ENCODE data around the gene MRPS30.
"Not testable (repeated sequence)": the region's sequence is repeated elsewhere in the genome, so short reads cannot be mapped to it uniquely, and the experiment has no call there.

Gene MRPS30

DNA sequence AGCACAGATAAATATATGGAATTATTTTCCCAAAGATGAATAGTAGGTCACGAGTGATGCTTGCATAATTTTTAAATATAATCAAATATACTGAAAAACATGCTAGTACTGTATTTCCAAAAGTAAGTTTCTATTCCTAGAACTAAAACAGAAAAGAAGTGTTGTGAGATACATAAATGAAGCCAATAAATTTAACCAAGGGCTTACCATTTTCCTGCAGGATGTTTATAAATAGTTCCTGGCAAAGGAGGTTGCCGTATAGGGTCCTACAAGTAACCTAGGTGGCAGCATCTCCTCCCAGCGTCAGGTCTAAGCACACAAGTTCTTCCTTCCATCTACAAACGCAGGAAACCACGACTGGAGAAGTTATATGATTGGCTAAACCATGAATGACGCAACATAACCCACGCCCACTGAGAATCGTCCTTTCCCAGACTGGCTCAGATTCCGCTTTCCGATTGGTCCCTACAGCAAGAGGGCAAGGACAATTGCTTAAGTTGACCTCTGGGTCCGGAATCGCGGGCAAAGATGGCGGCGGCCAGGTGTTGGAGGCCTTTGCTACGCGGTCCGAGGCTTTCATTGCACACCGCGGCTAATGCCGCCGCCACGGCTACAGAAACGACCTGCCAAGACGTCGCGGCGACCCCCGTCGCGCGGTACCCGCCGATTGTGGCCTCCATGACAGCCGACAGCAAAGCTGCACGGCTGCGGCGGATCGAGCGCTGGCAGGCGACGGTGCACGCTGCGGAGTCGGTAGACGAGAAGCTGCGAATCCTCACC, at the start of gene MRPS30:
TSS of gene MRPS30 (plus strand) at position 513 of the 780 bp plus-strand sequence. CDS start at position 529, 16 bp downstream.
- Histone ChIP-seq H3K4me1 (ENCODE audit: control insufficient read depth, insufficient read depth, low read length) (peaks cover 25% of the 10 kb centered on the region), H3K9me3 (ENCODE audit: control insufficient read depth, low read length) (no peaks in the 10 kb centered on the region), H3K4me3 (ENCODE audit: low read length) (peak within 1 kb of the TSS; percentile 93), H3K27me3 (replicated peaks; ENCODE audit: control insufficient read depth, insufficient read depth, low read length) (no peaks in the 10 kb centered on the region), H3K36me3 (ENCODE audit: control insufficient read depth, insufficient read depth, low read length, severe bottlenecking) (peaks cover 26% of the 10 kb centered on the region), H3K9ac (ENCODE audit: low read length) (peak within 1 kb of the TSS; percentile 91)
- peak; percentile 99 for DNase-seq (ENCODE audit: low read depth)

DNA sequence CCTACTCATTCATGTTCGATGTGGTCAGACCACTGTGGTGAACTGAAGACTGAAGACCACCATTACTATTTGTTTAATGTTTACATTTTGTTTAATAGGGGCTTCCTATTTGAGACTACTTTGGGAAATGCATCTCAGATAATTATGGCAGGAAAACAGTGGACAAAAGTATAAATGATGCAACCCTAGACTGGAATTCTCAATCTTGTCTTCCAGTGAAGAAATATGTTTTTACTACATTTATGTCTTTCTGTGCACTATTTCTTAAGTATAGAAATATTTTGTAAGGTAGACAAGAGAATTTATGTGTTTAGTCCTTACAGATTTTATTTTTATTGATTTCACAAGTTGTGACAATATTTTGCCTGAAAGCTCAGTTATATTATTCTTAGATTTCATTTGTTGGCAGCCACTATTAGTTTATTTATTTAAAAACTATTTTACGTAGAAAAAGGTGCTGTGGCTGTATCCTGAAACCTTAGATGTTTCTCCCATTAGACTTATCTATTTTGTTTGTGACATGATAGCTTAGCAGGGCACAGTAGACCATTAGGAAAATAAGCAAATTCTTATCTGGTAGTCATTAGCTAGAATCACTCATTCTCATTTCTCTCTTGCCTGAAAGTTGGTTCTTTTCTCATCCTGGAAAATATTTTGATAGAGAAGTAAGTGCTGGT, 39.4 kb upstream of the MRPS30 start:
- peaks cover 36% of the 10 kb centered on the region for H3K4me1 ChIP-seq (ENCODE audit: control insufficient read depth, insufficient read depth, low read length)
- no peaks in the 10 kb centered on the region for H3K27me3 ChIP-seq (replicated peaks; ENCODE audit: control insufficient read depth, insufficient read depth, low read length)
- H3K9ac ChIP-seq (ENCODE audit: low read length), result no peak overlapping the region
- DNase-seq (ENCODE audit: low read depth), result no peak
- H3K9me3 ChIP-seq (ENCODE audit: control insufficient read depth, low read length), result no peaks in the 10 kb centered on the region
- no peaks in the 10 kb centered on the region for H3K36me3 ChIP-seq (ENCODE audit: control insufficient read depth, insufficient read depth, low read length, severe bottlenecking)
- no peak overlapping the region for H3K4me3 ChIP-seq (ENCODE audit: low read length)

DNA sequence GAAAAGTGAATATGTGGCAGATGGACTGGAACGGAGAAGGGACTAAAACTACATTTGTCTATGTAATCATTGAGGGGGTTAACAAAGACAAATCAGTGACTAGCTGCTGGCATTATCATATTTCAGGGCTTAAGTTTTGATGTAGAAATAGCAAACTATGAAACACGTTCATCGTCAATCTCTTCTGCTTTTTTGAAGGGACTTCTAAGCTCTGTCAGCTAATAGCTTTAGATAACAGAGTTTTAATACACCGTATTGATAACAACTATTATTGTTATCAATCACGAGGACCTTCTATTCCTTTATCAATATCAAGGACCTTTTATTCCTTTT, 38.9 kb upstream of the MRPS30 start:
- H3K36me3 ChIP-seq (ENCODE audit: control insufficient read depth, insufficient read depth, low read length, severe bottlenecking), result no peaks in the 10 kb centered on the region
- H3K9ac ChIP-seq (ENCODE audit: low read length), result no peak overlapping the region
- no peaks in the 10 kb centered on the region for H3K27me3 ChIP-seq (replicated peaks; ENCODE audit: control insufficient read depth, insufficient read depth, low read length)
- no peaks in the 10 kb centered on the region for H3K9me3 ChIP-seq (ENCODE audit: control insufficient read depth, low read length)
- DNase-seq (ENCODE audit: low read depth), result no peak
- H3K4me1 ChIP-seq (ENCODE audit: control insufficient read depth, insufficient read depth, low read length), result peaks cover 36% of the 10 kb centered on the region
- no peak overlapping the region for H3K4me3 ChIP-seq (ENCODE audit: low read length)

DNA sequence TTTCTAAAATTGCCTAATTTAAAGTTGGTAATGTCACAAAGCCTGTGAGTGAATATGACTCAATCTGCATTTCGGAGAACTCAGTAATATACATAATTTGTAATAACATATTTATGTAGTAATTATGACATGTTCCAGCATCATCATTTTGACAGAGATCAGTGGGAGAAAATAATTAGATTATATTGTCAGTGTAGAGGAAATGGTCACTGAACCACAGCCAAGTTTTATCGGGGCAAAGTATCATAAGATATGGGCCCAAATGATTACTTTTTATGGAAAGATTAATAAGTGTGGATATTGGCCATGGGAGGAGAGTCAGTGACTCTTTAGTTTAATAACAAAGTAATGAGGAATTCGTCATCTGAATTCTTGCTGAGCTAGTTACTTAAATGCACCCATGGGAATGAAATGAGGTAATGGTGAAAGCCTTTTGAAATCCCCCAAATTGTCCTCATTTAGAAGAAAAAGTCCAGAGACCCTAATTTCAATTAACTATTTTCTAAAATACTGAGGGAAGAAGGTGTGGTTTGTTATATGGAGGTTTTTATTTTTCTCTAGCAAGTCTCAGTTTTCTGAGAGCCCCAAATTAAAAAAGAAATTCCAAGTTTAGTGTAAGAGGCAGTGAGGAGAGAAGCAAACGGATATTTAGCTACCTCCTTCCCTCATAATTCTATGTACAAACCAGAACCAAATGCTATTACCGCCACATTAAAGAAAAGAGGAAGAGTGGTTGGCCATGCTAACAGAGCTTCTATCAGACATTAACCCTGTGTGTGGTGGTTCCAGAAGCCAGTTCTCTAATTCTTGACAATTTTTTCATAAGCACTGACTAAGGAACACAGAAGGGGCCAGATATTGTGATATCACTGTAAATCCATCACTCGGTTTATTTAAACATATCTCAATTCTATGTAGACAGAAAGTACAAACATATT, 37.7 kb upstream of the MRPS30 start:
- no peaks in the 10 kb centered on the region for H3K36me3 ChIP-seq (ENCODE audit: control insufficient read depth, insufficient read depth, low read length, severe bottlenecking)

DNA sequence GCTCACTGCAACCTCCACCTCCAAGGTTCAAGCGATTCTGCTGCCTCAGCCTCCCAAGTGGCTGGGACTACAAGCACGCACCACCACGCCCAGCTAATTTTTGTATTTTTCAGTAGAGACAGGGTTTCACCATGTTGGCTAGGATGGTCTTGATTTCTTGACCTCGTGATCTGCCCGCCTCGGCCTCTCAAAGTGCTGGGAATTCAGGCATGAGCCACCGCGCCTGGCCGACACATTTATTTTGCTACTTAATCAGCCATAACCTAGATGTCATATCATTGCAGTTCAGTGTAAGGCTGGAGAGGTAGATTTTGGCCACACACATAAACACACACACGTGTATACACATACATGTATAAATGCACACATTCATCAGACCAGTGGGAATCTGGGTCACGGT, 36.4 kb upstream of the MRPS30 start:
- H3K4me1 ChIP-seq (ENCODE audit: control insufficient read depth, insufficient read depth, low read length), result peaks cover 36% of the 10 kb centered on the region
- H3K9me3 ChIP-seq (ENCODE audit: control insufficient read depth, low read length); H3K9ac ChIP-seq (ENCODE audit: low read length); H3K4me3 ChIP-seq (ENCODE audit: low read length); H3K27me3 ChIP-seq (replicated peaks; ENCODE audit: control insufficient read depth, insufficient read depth, low read length); H3K36me3 ChIP-seq (ENCODE audit: control insufficient read depth, insufficient read depth, low read length, severe bottlenecking); DNase-seq (ENCODE audit: low read depth): not testable (repeated sequence)

More for the DNA sequence above, 37.7 kb upstream of the MRPS30 start:
- no peaks in the 10 kb centered on the region for H3K27me3 ChIP-seq (replicated peaks; ENCODE audit: control insufficient read depth, insufficient read depth, low read length)
- peak overlapping the region; percentile 35 for H3K4me3 ChIP-seq (ENCODE audit: low read length)
- no peak overlapping the region for H3K9ac ChIP-seq (ENCODE audit: low read length)
- DNase-seq (ENCODE audit: low read depth), result no peak
- peaks cover 36% of the 10 kb centered on the region for H3K4me1 ChIP-seq (ENCODE audit: control insufficient read depth, insufficient read depth, low read length)
- H3K9me3 ChIP-seq (ENCODE audit: control insufficient read depth, low read length), result no peaks in the 10 kb centered on the region

DNA sequence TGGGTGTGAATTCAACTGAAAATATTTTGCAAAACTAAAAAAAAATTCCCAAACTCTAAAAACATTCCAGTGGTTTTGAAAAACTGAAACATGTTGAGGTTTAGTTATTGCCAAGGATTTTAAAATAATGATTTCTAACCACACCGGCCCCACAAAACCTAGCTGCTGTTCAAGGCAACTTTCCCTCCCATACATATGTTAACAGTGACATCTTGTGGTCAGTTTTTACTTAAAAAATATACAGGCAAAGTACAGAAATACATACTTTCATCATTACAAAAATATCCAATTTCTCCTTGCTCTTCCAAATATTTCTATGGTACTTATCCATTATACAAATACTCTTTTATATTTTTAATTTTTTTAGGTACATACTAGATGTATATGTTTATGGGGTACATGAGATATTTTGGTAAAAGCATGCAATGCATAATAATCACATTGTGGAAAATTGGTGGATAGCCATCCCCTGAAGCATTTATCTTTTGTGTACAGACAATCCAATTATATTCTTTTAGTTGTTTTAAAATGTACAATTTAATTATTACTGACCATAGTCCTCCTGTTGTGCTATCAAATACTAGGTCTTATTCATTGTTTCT, 34.4 kb upstream of the MRPS30 start:
- no peaks in the 10 kb centered on the region for H3K27me3 ChIP-seq (replicated peaks; ENCODE audit: control insufficient read depth, insufficient read depth, low read length)
- no peaks in the 10 kb centered on the region for H3K36me3 ChIP-seq (ENCODE audit: control insufficient read depth, insufficient read depth, low read length, severe bottlenecking)
- no peaks in the 10 kb centered on the region for H3K9me3 ChIP-seq (ENCODE audit: control insufficient read depth, low read length)
- peak overlapping the region; percentile 51 for H3K4me3 ChIP-seq (ENCODE audit: low read length)
- H3K4me1 ChIP-seq (ENCODE audit: control insufficient read depth, insufficient read depth, low read length), result peaks cover 31% of the 10 kb centered on the region
- peak; percentile 88 for DNase-seq (ENCODE audit: low read depth)
- peak overlapping the region; percentile 56 for H3K9ac ChIP-seq (ENCODE audit: low read length)

DNA sequence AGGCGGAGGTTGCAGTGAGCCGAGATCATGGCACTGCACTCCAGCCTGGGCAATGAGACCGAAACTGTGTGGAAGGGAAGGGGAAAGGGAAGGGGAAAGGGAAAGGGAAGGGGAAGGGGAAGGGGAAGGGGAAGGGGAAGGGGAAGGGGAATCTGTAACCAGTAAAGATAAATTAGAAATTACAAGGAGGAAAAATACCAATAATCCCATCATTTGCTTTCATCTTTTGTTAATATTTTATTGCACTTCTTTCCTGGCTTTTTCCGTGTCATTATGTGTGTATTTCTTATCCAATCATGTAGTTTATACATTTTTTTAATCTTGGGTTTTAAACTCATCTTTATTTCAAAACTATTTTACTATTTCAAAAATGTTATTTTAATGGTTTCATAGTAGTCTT, 29.6 kb upstream of the MRPS30 start:
- Histone ChIP-seq H3K4me1 (ENCODE audit: control insufficient read depth, insufficient read depth, low read length) (no peaks in the 10 kb centered on the region), H3K9ac (ENCODE audit: low read length) (no peak overlapping the region), H3K36me3 (ENCODE audit: control insufficient read depth, insufficient read depth, low read length, severe bottlenecking) (no peaks in the 10 kb centered on the region), H3K27me3 (replicated peaks; ENCODE audit: control insufficient read depth, insufficient read depth, low read length) (no peaks in the 10 kb centered on the region), H3K4me3 (ENCODE audit: low read length) (no peak overlapping the region), H3K9me3 (ENCODE audit: control insufficient read depth, low read length) (no peaks in the 10 kb centered on the region)
- no peak for DNase-seq (ENCODE audit: low read depth)

DNA sequence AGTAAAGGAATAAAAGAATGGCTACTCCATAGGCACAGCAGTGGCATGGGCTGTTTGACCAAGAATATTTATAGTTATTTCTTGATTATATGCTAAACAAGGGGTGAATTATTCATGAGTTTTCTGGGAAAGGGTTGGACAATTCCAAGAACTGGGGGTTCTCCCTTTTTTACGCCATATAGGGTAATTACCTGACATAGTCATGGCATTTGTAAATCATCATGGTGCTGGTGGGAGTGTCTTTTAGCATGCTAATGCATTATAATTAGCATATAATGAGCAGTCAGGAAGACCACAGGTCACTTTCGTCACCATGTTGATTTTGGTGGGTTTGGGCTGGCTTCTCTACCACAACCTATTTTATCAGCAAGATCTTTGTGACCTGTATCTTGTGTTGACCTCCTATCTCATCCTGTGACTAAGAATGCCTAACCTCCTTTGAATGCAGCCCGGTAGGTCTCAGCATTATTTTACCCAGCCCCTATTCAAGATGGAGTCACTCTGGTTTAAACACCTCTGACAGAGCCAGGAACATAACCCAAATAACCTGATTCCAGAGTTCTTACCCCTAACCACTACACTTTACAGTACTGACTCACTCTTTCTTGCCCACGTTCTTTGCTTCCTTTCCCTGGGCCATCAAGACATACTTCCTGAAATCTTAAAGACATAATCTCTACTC, 25.0 kb upstream of the MRPS30 start:
- Histone ChIP-seq H3K4me1 (ENCODE audit: control insufficient read depth, insufficient read depth, low read length) (no peaks in the 10 kb centered on the region), H3K4me3 (ENCODE audit: low read length) (no peak overlapping the region), H3K36me3 (ENCODE audit: control insufficient read depth, insufficient read depth, low read length, severe bottlenecking) (no peaks in the 10 kb centered on the region), H3K27me3 (replicated peaks; ENCODE audit: control insufficient read depth, insufficient read depth, low read length) (no peaks in the 10 kb centered on the region), H3K9ac (ENCODE audit: low read length) (no peak overlapping the region), H3K9me3 (ENCODE audit: control insufficient read depth, low read length) (no peaks in the 10 kb centered on the region)
- DNase-seq (ENCODE audit: low read depth), result no peak

DNA sequence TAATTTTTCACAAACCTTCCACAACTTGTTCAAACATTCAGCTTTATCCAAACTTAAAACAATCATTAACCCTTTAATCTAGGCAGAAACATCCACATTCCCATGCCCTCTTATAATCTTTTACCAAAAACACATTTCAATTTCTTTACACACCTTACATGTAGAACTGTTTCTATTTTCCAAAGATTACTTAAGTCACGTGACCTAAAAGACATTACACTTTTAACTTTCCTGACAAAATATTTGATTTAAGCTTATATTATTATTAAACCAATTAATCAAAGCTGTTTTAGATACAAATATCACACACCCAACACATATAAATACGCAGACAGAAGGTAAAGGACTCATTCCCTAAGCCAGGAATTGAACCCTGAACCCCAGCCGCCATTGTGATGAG, 21.0 kb upstream of the MRPS30 start:
- Histone ChIP-seq H3K9ac (ENCODE audit: low read length) (no peak overlapping the region), H3K9me3 (ENCODE audit: control insufficient read depth, low read length) (peaks cover under 1% of the 10 kb centered on the region), H3K4me3 (ENCODE audit: low read length) (no peak overlapping the region), H3K27me3 (replicated peaks; ENCODE audit: control insufficient read depth, insufficient read depth, low read length) (no peaks in the 10 kb centered on the region), H3K4me1 (ENCODE audit: control insufficient read depth, insufficient read depth, low read length) (no peaks in the 10 kb centered on the region), H3K36me3 (ENCODE audit: control insufficient read depth, insufficient read depth, low read length, severe bottlenecking) (no peaks in the 10 kb centered on the region)
- no peak for DNase-seq (ENCODE audit: low read depth)

DNA sequence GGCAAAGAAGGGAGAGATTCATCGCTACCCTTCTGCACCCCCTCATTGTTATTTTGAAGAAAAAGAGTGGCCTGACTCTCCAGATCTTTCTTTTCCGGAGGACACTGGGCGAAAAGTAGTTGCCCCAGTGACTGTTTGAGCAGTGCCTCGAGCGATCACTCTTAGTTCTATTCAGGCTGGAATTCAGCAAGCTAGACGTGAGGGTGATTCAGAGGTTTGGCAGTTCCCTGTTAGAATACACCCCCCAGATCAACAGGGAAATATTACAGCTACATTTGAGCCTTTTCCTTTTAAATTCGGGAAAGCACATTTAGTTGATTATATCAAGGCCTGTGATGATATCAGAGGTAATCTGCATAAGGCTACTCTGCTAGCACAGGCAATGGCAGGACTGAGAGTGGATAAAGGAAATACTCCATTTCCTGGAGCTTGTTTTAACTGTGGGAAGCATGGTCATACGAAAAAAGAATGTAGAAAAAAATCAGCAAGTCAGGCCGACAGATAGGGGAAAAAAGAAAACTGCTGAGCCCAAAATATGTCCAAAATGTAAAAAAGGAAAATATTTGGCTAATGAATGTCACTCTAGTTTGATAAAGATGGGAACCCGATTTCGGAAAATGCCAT, 19.3 kb upstream of the MRPS30 start:
- not testable (repeated sequence) for H3K9me3 ChIP-seq (ENCODE audit: control insufficient read depth, low read length); H3K36me3 ChIP-seq (ENCODE audit: control insufficient read depth, insufficient read depth, low read length, severe bottlenecking); H3K27me3 ChIP-seq (replicated peaks; ENCODE audit: control insufficient read depth, insufficient read depth, low read length); H3K4me1 ChIP-seq (ENCODE audit: control insufficient read depth, insufficient read depth, low read length); H3K9ac ChIP-seq (ENCODE audit: low read length); H3K4me3 ChIP-seq (ENCODE audit: low read length)
- DNase-seq (ENCODE audit: low read depth), result peak; percentile 74

All from adipocyte (in vitro differentiated cells).